PFSK-1 (cell line): ENCODE data around the gene SLC13A3.

Experiments
- FOXP2 ChIP-seq: optimal IDR thresholded peaks from 2 replicates; pipeline ENCODE3; 2011; ENCODE audit warnings: borderline replicate concordance, control low read depth, inconsistent platforms; ENCODE audit not compliant: insufficient read depth; ENCODE audit errors: extremely low read length, extremely low read depth
- POLR2AphosphoS5 ChIP-seq: IDR thresholded peaks from 2 replicates; pipeline ENCODE4 v1.6.1; 2012; ENCODE audit warnings: low read depth, mild to moderate bottlenecking, control low read depth, low read length, moderate library complexity
- SIN3A ChIP-seq: IDR thresholded peaks from 2 replicates; pipeline ENCODE4 v1.6.1; 2012; ENCODE audit warnings: mild to moderate bottlenecking, low read length, moderate library complexity, borderline replicate concordance; ENCODE audit not compliant: insufficient read depth
- TAF1 ChIP-seq: IDR thresholded peaks from 2 replicates; pipeline ENCODE4 v1.6.1; 2012; ENCODE audit warnings: low read length, control low read depth, borderline replicate concordance; ENCODE audit not compliant: insufficient read depth
- TF ChIP-seq, protein P1 (sequence below), 2 experiments: IDR thresholded peaks; 2 replicates each; pipeline versions ENCODE4 v1.6.1 to v1.8.0; 2011 to 2012; ENCODE audit warnings: low read depth in 2 of 2, low read length in 2 of 2, control low read depth in 1 of 2, inconsistent platforms in 1 of 2, mild to moderate bottlenecking in 1 of 2, moderate library complexity in 1 of 2; ENCODE audit not compliant: insufficient read depth in 1 of 2

The SLC13A3 gene

DNA sequence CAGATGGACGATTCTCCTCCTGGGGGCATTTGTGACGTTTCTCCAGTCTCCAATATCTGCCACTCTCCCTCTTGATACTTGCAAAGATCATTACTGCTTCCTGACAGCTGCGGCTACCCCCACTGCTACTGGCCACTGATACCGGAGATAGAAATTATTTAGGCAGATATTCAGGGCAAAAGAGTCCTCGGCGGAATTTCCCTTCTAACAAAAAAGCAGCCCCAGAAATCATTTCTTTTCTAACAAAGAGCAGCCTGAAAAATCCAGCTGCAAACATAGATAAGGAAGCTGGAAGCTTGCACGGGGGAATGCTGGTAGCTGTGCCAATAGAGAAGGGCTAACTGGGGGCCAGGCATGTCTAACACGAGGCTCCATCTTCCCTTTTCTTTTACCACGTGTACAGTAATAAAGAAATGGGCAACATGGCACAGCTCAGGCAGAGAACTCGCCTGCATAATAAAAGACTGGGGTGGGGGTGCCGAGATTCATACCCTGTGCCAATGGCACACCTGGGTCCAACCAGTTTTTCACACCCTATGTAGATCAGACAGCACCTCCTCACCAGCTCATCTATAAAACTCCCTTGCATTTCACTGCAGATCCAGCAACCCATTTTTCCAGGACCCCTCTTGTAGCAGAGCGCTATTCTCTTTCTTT is 31.9 kb upstream of the SLC13A3 start:
- TF ChIP-seq SIN3A (no peak), POLR2AphosphoS5 (no peak), TAF1 (no peak), FOXP2 (no peak)
- TF ChIP-seq, protein P1, sequence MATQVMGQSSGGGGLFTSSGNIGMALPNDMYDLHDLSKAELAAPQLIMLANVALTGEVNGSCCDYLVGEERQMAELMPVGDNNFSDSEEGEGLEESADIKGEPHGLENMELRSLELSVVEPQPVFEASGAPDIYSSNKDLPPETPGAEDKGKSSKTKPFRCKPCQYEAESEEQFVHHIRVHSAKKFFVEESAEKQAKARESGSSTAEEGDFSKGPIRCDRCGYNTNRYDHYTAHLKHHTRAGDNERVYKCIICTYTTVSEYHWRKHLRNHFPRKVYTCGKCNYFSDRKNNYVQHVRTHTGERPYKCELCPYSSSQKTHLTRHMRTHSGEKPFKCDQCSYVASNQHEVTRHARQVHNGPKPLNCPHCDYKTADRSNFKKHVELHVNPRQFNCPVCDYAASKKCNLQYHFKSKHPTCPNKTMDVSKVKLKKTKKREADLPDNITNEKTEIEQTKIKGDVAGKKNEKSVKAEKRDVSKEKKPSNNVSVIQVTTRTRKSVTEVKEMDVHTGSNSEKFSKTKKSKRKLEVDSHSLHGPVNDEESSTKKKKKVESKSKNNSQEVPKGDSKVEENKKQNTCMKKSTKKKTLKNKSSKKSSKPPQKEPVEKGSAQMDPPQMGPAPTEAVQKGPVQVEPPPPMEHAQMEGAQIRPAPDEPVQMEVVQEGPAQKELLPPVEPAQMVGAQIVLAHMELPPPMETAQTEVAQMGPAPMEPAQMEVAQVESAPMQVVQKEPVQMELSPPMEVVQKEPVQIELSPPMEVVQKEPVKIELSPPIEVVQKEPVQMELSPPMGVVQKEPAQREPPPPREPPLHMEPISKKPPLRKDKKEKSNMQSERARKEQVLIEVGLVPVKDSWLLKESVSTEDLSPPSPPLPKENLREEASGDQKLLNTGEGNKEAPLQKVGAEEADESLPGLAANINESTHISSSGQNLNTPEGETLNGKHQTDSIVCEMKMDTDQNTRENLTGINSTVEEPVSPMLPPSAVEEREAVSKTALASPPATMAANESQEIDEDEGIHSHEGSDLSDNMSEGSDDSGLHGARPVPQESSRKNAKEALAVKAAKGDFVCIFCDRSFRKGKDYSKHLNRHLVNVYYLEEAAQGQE (IDR thresholded peaks at IDR 0.05; ENCODE audit: insufficient read depth in 1 of 2, low read depth in 2 of 2, low read length in 2 of 2), result no peak

DNA sequence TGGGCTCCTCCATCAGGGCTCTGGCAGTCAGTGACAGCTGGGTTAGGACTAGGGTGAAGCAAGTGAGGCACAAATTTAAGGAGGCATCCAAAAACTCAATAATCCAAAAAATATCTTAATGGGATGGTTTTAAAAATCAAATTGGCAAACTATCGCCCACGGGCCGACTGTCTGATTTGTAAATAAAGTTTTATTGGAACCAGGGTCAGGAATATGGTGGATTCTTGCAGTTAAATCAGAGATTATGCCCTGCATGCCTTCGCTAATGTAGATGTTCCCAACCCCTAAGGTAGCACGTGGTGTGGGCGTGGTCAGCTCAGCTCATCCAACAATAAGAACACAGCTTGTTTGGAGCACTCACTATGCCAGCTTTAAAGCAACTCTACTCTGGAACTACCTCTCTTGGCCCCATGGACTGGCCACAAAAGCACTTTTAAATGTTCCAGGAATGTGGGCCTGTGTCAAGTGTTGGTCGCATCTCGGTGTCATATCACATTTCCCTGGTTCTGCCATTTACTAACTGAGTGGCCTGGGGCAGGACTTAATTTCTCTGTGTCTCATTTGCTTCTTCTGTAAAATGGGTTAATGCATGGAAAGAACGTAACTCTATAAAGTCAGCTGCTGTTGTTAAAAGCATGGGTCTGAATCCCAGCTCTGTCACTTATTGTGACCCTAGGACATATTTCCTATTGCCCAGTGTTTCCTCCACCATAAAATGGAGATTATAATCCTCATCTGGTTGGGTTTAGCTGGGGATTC is 31.0 kb upstream of the SLC13A3 start:
- TF ChIP-seq TAF1, result no peak
- TF ChIP-seq, protein P1 (IDR thresholded peaks at IDR 0.05; ENCODE audit: insufficient read depth in 1 of 2, low read depth in 2 of 2, low read length in 2 of 2), result no peak
- TF ChIP-seq SIN3A, result no peak
- no peak for TF ChIP-seq FOXP2
- TF ChIP-seq POLR2AphosphoS5, result no peak

DNA sequence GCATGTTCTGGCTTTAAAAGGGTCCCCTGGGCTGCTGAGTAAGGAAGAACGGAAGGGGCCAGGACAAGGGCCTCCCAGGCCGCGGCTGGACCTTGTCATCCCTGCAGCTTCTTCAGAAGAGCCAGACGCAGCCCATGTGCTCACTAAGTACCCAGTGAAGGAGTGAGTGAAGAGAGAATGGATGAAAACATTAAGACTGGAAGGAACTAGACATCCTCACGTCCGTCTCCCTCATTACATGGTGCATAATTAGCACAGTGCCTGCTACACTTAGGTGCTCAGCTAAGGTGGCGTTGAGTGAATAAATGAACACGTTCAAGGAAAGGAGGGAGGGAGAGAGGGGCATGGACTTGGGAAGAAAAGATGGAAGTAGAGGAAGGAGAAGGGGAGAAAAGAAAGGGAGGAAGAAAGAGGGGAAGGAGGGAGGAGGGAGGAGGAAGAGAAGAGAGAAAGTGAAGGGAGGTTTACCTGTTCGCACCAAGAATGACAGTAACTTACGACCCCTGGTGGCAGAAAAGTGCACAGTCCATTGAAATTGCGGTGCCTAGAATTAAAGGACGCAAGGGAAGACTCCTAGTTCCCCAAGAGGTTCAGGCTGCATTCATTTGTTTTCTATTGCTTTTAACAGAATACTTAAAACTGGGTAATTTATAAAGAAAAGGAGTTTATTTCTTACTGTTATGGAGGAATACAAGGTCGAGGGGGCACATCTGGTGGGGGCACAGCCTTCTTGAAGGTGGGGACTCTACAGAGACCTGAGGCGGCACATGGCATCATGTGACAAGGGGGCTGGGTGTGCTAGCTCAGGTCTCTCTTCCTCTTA is 30.0 kb upstream of the SLC13A3 start:
- TF ChIP-seq POLR2AphosphoS5 (no peak), FOXP2 (no peak), TAF1 (no peak), SIN3A (no peak)
- TF ChIP-seq, protein P1 (IDR thresholded peaks at IDR 0.05; ENCODE audit: insufficient read depth in 1 of 2, low read depth in 2 of 2, low read length in 2 of 2), result no peak

DNA sequence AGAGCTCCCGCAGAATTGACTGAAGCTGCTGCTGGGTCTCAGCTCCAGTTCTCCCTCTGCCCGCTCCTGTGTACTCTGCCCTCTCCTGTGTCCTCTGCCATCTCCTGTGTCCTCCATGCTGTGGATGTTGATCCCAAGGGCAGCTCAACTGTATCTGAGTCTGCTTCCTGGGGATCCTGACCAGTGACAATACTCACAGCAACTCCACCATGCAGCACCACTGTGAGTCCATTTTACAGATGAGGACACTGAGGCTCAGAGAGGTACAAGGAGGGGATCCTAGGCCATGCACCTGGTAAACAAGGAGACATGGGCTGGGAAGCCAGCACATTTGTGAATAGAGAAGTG is 29.4 kb upstream of the SLC13A3 start:
- TF ChIP-seq SIN3A (no peak), FOXP2 (no peak), TAF1 (no peak), POLR2AphosphoS5 (no peak)
- TF ChIP-seq, protein P1 (IDR thresholded peaks at IDR 0.05; ENCODE audit: insufficient read depth in 1 of 2, low read depth in 2 of 2, low read length in 2 of 2), result no peak
